Mesendoderm (in vitro differentiated cells): ENCODE measurements around the gene RCAN3.
"Not testable (repeated sequence)": the region's sequence is repeated elsewhere in the genome, so short reads cannot be mapped to it uniquely, and the experiment has no call there.

ENCODE experiments used
- DNase-seq: peaks from one replicate; pipeline ENCODE4 v3.0.0; 2013
- H2AK5ac ChIP-seq: 2 replicates; pipeline ENCODE4 v1.6.1; 2013; ENCODE audit warnings: low read length, inconsistent platforms
- H2BK120ac ChIP-seq: 2 replicates; pipeline ENCODE4 v1.6.1; 2013; ENCODE audit warnings: low read depth, mild to moderate bottlenecking, low read length, moderate library complexity, mixed read lengths
- H2BK15ac ChIP-seq: replicated peaks from 2 replicates; pipeline ENCODE4 v1.6.1; 2013; ENCODE audit warnings: low read depth, mild to moderate bottlenecking, moderate library complexity
- H2BK5ac ChIP-seq: 2 replicates; pipeline ENCODE4 v1.6.1; 2013; ENCODE audit warnings: low read length, inconsistent platforms
- H3K18ac ChIP-seq: 2 replicates; pipeline ENCODE4 v1.6.1; 2013; ENCODE audit warnings: mild to moderate bottlenecking, low read length, mixed read lengths
- H3K23ac ChIP-seq: one replicate; pipeline ENCODE4 v1.6.1; 2013; ENCODE audit warnings: low read length
- H3K27ac ChIP-seq: 2 replicates; pipeline ENCODE4 v1.5.1; 2013; ENCODE audit warnings: low read depth, mild to moderate bottlenecking, inconsistent platforms, low read length, moderate library complexity
- H3K27me3 ChIP-seq: 2 replicates; pipeline ENCODE4 v1.6.1; 2013; ENCODE audit warnings: low read length, control low read depth, mild to moderate bottlenecking, inconsistent platforms; ENCODE audit not compliant: insufficient read depth, poor library complexity
- H3K36me3 ChIP-seq: 2 replicates; pipeline ENCODE4 v1.6.1; 2013; ENCODE audit warnings: low read length, inconsistent platforms; ENCODE audit not compliant: control insufficient read depth, insufficient read depth
- H3K4ac ChIP-seq: one replicate; pipeline ENCODE4 v1.6.1; 2013; ENCODE audit warnings: low read depth, mild to moderate bottlenecking, low read length, moderate library complexity
- H3K4me1 ChIP-seq: 2 replicates; pipeline ENCODE4 v1.6.1; 2013; ENCODE audit warnings: low read depth, low read length, inconsistent platforms; ENCODE audit not compliant: control insufficient read depth
- H3K4me2 ChIP-seq: 2 replicates; pipeline ENCODE4 v1.6.1; 2013; ENCODE audit warnings: low read length
- H3K4me3 ChIP-seq: 2 replicates; pipeline ENCODE4 v1.5.1; 2013; ENCODE audit warnings: mild to moderate bottlenecking, low read length
- H3K56ac ChIP-seq: one replicate; pipeline ENCODE4 v1.6.1; 2013; ENCODE audit warnings: low read length
- H3K79me1 ChIP-seq: 2 replicates; pipeline ENCODE4 v1.6.1; 2013; ENCODE audit warnings: low read length, inconsistent platforms
- H3K79me2 ChIP-seq: 2 replicates; pipeline ENCODE4 v1.6.1; 2013; ENCODE audit warnings: mild to moderate bottlenecking, low read length; ENCODE audit not compliant: control insufficient read depth, insufficient read depth
- H3K9ac ChIP-seq: 2 replicates; pipeline ENCODE4 v1.6.1; 2013; ENCODE audit warnings: low read length, inconsistent platforms
- H4K5ac ChIP-seq: one replicate; pipeline ENCODE4 v1.6.1; 2013; ENCODE audit warnings: low read length
- H4K8ac ChIP-seq: one replicate; pipeline ENCODE4 v1.6.1; 2013; ENCODE audit warnings: low read depth, mild to moderate bottlenecking, control low read depth, low read length, moderate library complexity
- WGBS: extraction: QIAGEN DNeasy Blood & Tissue Kit; methylation state at CpG from one replicate; pipeline ENCODE4 v1.1.7; 2013; ENCODE audit warnings: low lambda C conversion rate, missing lambda C conversion rate; ENCODE audit not compliant: insufficient coverage; ENCODE audit errors: extremely low coverage; 5-methylcytosine and 5-hydroxymethylcytosine counted together

Gene RCAN3

DNA sequence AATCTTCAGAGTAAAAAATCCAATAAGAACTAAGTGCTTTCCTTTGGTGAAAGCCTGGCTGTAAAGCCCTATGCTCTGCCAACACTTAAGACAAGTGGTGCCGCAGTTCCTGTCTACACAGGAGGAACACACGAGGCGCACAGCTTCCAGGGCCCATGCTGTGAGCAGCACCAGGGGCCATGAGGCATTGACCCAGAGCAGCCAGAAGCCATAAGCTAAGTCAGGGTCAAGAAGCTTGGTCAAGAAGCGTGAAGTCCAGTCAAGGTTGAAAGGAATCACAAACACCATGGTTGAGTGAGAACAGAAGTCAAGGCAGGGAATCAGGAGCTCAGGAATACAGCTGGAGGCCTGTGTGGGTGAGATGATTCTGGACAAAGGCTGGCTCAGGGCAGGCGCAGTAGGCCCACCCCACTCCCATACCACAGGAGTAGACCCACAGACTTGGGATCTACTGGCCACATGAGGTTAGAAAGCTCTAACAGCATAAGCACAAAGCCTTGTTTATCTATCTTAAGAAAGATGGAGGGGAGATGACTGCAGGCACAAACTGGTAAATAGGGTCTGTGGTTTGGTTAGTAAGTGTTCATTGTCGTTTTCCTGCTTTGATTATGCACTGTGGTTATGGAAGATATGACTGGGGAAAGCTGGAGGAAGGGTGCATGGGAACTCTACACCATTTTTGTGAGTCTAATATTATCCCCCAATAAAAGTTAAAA, 42.9 kb upstream of the RCAN3 start:
- Histone ChIP-seq H3K79me2 (no peaks in the 10 kb centered on the region), H3K4ac (no peak overlapping the region), H3K56ac (no peak overlapping the region), H3K27me3 (no peaks in the 10 kb centered on the region), H2BK120ac (no peak overlapping the region), H3K4me3 (no peak overlapping the region), H3K27ac (no peak overlapping the region), H3K4me2 (no peak overlapping the region), H3K4me1 (peaks cover 8% of the 10 kb centered on the region), H2AK5ac (no peak overlapping the region), H3K36me3 (no peaks in the 10 kb centered on the region), H3K9ac (no peak overlapping the region), H2BK15ac (no peak overlapping the region), H4K5ac (no peak overlapping the region), H3K18ac (no peak overlapping the region), H3K23ac (no peak overlapping the region), H3K79me1 (no peaks in the 10 kb centered on the region), H2BK5ac (no peak overlapping the region), H4K8ac (no peak overlapping the region)
- no CpG with 5 or more reads among the region's 6 CpGs for WGBS
- no peak for DNase-seq

DNA sequence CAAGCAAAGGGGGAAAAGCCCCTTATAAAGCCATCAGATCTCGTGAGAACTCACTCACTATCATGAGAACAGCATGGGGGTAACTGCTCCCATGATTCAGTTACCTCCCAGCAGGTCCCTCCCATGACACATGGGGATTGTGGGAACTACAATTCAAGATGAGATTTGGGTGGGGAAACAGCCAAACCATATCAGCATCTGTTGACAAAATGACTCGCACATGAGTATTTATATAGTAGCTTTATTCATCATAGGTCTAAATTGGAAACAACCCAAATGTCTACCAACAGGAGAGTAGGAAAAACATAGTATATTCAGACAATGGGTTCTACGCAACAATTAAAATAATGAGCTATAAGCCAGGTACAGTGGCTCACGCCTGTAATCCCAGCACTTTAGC, 40.5 kb upstream of the RCAN3 start:
- H2BK15ac ChIP-seq, H3K23ac ChIP-seq, H4K5ac ChIP-seq, H3K4ac ChIP-seq, H3K4me2 ChIP-seq, H3K4me1 ChIP-seq, H3K9ac ChIP-seq, H3K27me3 ChIP-seq, H3K79me1 ChIP-seq, H3K27ac ChIP-seq, H3K56ac ChIP-seq, H4K8ac ChIP-seq, H3K79me2 ChIP-seq, H3K36me3 ChIP-seq, H2AK5ac ChIP-seq, H3K4me3 ChIP-seq, DNase-seq, H2BK5ac ChIP-seq, H3K18ac ChIP-seq, H2BK120ac ChIP-seq: not testable (repeated sequence)
- whole genome bisulfite sequencing = no CpG with 5 or more reads among the region's 4 CpGs

GRCh38 chr1:24463776-24464735, 38.6 kb upstream of the RCAN3 start:
- no CpG with 5 or more reads among the region's 14 CpGs for WGBS

DNA sequence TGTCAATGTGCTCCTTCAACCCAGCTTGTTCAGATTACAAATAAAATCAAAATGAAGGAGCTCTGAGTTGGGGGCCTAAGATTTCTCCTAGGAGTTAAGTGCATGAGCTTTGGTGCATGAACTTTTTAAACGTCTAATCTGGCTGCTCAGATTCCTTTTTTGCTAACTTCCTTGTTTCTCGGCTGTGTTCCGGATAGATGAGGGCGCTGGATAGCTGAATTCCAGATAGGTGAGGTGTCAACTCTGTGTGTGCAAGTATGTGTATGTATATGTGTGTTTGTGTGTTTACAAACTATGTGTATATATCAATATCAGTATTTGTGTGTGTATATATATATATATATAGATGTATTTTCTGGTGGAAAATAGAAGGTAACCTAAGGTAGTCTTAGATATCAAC, 37.5 kb upstream of the RCAN3 start:
- no CpG with 5 or more reads among the region's 4 CpGs for WGBS
- H3K79me2 ChIP-seq = no peaks in the 10 kb centered on the region
- H4K8ac ChIP-seq = no peak overlapping the region
- H4K5ac ChIP-seq = no peak overlapping the region
- H3K9ac ChIP-seq = no peak overlapping the region
- H3K23ac ChIP-seq = no peak overlapping the region
- H3K79me1 ChIP-seq = no peaks in the 10 kb centered on the region
- no peak overlapping the region for H3K56ac ChIP-seq
- H3K36me3 ChIP-seq = no peaks in the 10 kb centered on the region
- H3K4me3 ChIP-seq = no peak overlapping the region
- no peak overlapping the region for H3K4me2 ChIP-seq
- H3K27ac ChIP-seq = no peak overlapping the region
- no peak overlapping the region for H2BK15ac ChIP-seq
- H2BK120ac ChIP-seq = peak overlapping the region; percentile 51
- peak overlapping the region; percentile 75 for H3K18ac ChIP-seq
- peaks cover 8% of the 10 kb centered on the region for H3K4me1 ChIP-seq
- H3K27me3 ChIP-seq = no peaks in the 10 kb centered on the region
- H2BK5ac ChIP-seq = no peak overlapping the region
- DNase-seq = no peak
- no peak overlapping the region for H2AK5ac ChIP-seq
- no peak overlapping the region for H3K4ac ChIP-seq

More at GRCh38 chr1:24463776-24464735, 38.6 kb upstream of the RCAN3 start:
- Histone ChIP-seq H3K27ac (no peak overlapping the region), H3K36me3 (no peaks in the 10 kb centered on the region), H3K4ac (no peak overlapping the region), H2BK15ac (no peak overlapping the region), H2BK5ac (no peak overlapping the region), H3K27me3 (no peaks in the 10 kb centered on the region), H2BK120ac (no peak overlapping the region), H2AK5ac (no peak overlapping the region), H4K8ac (no peak overlapping the region), H3K4me2 (no peak overlapping the region), H3K9ac (no peak overlapping the region), H3K79me1 (no peaks in the 10 kb centered on the region), H3K4me1 (peaks cover 8% of the 10 kb centered on the region), H4K5ac (no peak overlapping the region), H3K4me3 (no peak overlapping the region), H3K56ac (no peak overlapping the region), H3K79me2 (no peaks in the 10 kb centered on the region), H3K18ac (no peak overlapping the region), H3K23ac (no peak overlapping the region)
- DNase-seq = peak; percentile 78

DNA sequence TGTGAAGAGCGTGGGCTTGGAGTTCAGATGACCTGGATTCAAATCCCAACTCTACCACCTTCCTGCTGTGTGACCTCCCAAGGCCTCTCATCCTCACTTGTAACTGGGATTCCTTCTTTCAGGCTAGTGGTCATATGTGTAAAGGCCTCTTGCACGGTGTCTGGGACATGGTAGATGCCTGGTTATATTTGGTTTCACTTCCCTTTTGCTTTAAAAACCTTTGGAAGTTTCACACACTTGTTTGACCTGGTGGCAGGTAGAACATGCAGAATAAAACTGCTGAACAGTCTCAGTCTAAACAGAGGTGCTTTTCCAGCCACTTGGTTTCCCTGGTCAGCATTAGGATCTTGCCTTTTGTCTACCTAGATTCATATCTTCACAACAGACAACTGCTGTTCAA, 37.0 kb upstream of the RCAN3 start:
- Histone ChIP-seq H2BK15ac (no peak overlapping the region), H2BK5ac (no peak overlapping the region), H3K56ac (no peak overlapping the region), H3K4me1 (peaks cover 8% of the 10 kb centered on the region), H3K4ac (no peak overlapping the region), H3K4me2 (no peak overlapping the region), H3K9ac (no peak overlapping the region), H3K79me2 (no peaks in the 10 kb centered on the region), H4K8ac (no peak overlapping the region), H4K5ac (no peak overlapping the region), H3K79me1 (no peaks in the 10 kb centered on the region), H3K27ac (no peak overlapping the region), H2BK120ac (no peak overlapping the region), H3K4me3 (no peak overlapping the region), H3K27me3 (no peaks in the 10 kb centered on the region), H3K23ac (no peak overlapping the region), H3K36me3 (no peaks in the 10 kb centered on the region), H2AK5ac (no peak overlapping the region), H3K18ac (no peak overlapping the region)
- no peak for DNase-seq
- WGBS = no CpG with 5 or more reads among the region's 2 CpGs
